HepG2 (cell line): ENCODE results near the gene FRRS1. TPM values are rescaled to one million over a fixed set of nuclear protein-coding genes. Genes with fewer than 3 reads are reported as not detected.

Source experiments
- ATAC-seq: fragments of 200-7000 bp; cut with Tn5 transposase; 3 replicates; pipeline ENCODE4 v1.9.1; 2020; ENCODE audit warnings: mild to moderate bottlenecking, moderate library complexity
- BruUV-seq: library from RNA; stranded (reverse); fragments of 400-500 nt; replicated peaks from 2 replicates; lab custom pipeline; 2021; lab: Mats Ljungman, UMichigan
- CTCF ChIA-PET: fragments of 300-600 bp; formaldehyde crosslinking; extraction: SDS; loops from one replicate; lab custom pipeline; 2021; ENCODE audit warnings: low total read pairs, inconsistent platforms, low intra/inter-chr PET ratio; lab: Yijun Ruan, JAX
- POLR2A ChIA-PET: fragments of 350-600 bp; sonication (Branson Sonifier 250); formaldehyde crosslinking; loops from one replicate; lab custom pipeline; 2020; ENCODE audit warnings: antibody characterized with exemption, inconsistent platforms; lab: Yijun Ruan, JAX
- DNase-seq: peaks from one replicate; pipeline ENCODE4 v3.0.0-alpha.2; 2015; ENCODE audit warnings: low spot score
- FAIRE-seq: peaks from 3 replicates; lab custom pipeline; 2011; peaks lifted over from hg19 to GRCh38; lab: Jason Lieb, UNC
- H2AFZ ChIP-seq: one replicate; pipeline ENCODE4 v1.6.1; 2011; ENCODE audit warnings: low read length, inconsistent platforms
- H3K27ac ChIP-seq: fragments of 300-600 bp; 3 replicates; pipeline ENCODE4 v1.8.0; 2011; ENCODE audit warnings: mixed run types, mild to moderate bottlenecking, mixed read lengths, low read length, inconsistent platforms; ENCODE audit not compliant: insufficient read depth; ENCODE audit errors: extremely low read length
- H3K27me3 ChIP-seq, 2 experiments: fragments of 200-600 bp in 1 of 2; 2 replicates in 1 of 2; 3 replicates in 1 of 2; pipeline versions ENCODE4 v1.6.0 to v1.8.0; 2011; ENCODE audit warnings: low read length in 2 of 2, mild to moderate bottlenecking in 2 of 2, moderate library complexity in 2 of 2, inconsistent platforms in 1 of 2; ENCODE audit not compliant: insufficient read depth in 2 of 2, control insufficient read depth in 1 of 2
- H3K36me3 ChIP-seq, 2 experiments: fragments of 200-600 bp in 1 of 2; replicated peaks in 1 of 2; 2 replicates in 1 of 2; 3 replicates in 1 of 2; pipeline versions ENCODE4 v1.5.1 to v1.8.0; 2011; ENCODE audit warnings: low read length in 2 of 2, inconsistent platforms in 1 of 2; ENCODE audit not compliant: insufficient read depth in 2 of 2, control insufficient read depth in 1 of 2
- H3K4me1 ChIP-seq: 2 replicates; pipeline ENCODE4 v1.5.1; 2012; ENCODE audit warnings: low read length, inconsistent platforms; ENCODE audit not compliant: insufficient read depth
- H3K4me2 ChIP-seq: 2 replicates; pipeline ENCODE4 v1.6.0; 2011; ENCODE audit warnings: low read depth, low read length, inconsistent platforms
- H3K4me3 ChIP-seq, 3 experiments: fragments of 200-600 bp in 1 of 3; sonication (generic), shearing (Covaris generic) in 1 of 3; replicated peaks in 1 of 3; 2 replicates each; pipeline ENCODE4 v1.5.1; 2011 to 2016; ENCODE audit warnings: low read length in 3 of 3, inconsistent platforms in 2 of 3, low read depth in 2 of 3, mild to moderate bottlenecking in 2 of 3, control low read depth in 1 of 3, mixed read lengths in 1 of 3; ENCODE audit not compliant: insufficient read depth in 1 of 3
- H3K79me2 ChIP-seq: one replicate; pipeline ENCODE4 v1.6.1; 2011; ENCODE audit warnings: low read length, inconsistent platforms; ENCODE audit not compliant: insufficient read depth
- H3K9ac ChIP-seq: 2 replicates; pipeline ENCODE4 v1.6.0; 2011; ENCODE audit warnings: mild to moderate bottlenecking, low read depth, low read length, inconsistent platforms; ENCODE audit not compliant: insufficient read depth
- H3K9me3 ChIP-seq: 2 replicates; pipeline ENCODE4 v1.5.1; 2012; ENCODE audit warnings: mild to moderate bottlenecking, low read length
- H4K20me1 ChIP-seq: 2 replicates; pipeline ENCODE4 v1.6.0; 2011; ENCODE audit warnings: inconsistent platforms, mild to moderate bottlenecking, low read length, moderate library complexity; ENCODE audit not compliant: insufficient read depth
- EEA1 ChIP-seq: sonication (generic); formaldehyde crosslinking; IDR thresholded peaks from 2 replicates; pipeline ENCODE4 v1.5.1; 2020; ENCODE audit warnings: mild to moderate bottlenecking, missing genetic modification reagents, borderline replicate concordance
- HIVEP1 ChIP-seq: sonication (generic); formaldehyde crosslinking; IDR thresholded peaks from 2 replicates; pipeline ENCODE4 v1.4.0; 2020; ENCODE audit warnings: mild to moderate bottlenecking, missing genetic modification reagents
- RBM22 ChIP-seq: fragments of 200-400 bp; formaldehyde crosslinking; optimal IDR thresholded peaks from 2 replicates; pipeline ENCODE3; 2017; ENCODE audit warnings: mild to moderate bottlenecking, low read length, moderate library complexity
- REPIN1 ChIP-seq: sonication (generic); formaldehyde crosslinking; IDR thresholded peaks from 2 replicates; pipeline ENCODE4 v1.8.0; 2022; ENCODE audit warnings: missing genetic modification reagents, low read depth, mild to moderate bottlenecking, borderline replicate concordance
- SP5 ChIP-seq: IDR thresholded peaks from 2 replicates; pipeline ENCODE4 v1.6.1; 2016; ENCODE audit warnings: low read depth, borderline replicate concordance
- SPEN ChIP-seq: sonication (generic); formaldehyde crosslinking; IDR thresholded peaks from 2 replicates; pipeline ENCODE4 v1.5.1; 2020; ENCODE audit warnings: low read depth, mild to moderate bottlenecking, missing genetic modification reagents
- TMF1 ChIP-seq: sonication (generic); formaldehyde crosslinking; IDR thresholded peaks from 2 replicates; pipeline ENCODE4 v1.8.1; 2022; ENCODE audit warnings: low read depth, missing genetic modification reagents
- TOPORS ChIP-seq: sonication (generic); formaldehyde crosslinking; IDR thresholded peaks from 2 replicates; pipeline ENCODE4 v1.8.0; 2023; ENCODE audit warnings: mild to moderate bottlenecking, missing genetic modification reagents
- WGBS: methylation state at CpG from one replicate; pipeline ENCODE4 v1.1.6; 2017; ENCODE audit warnings: low lambda C conversion rate; 5-methylcytosine and 5-hydroxymethylcytosine counted together
- in situ Hi-C: cut with HindIII; loops from 2 replicates; pipeline ENCODE4 v1.10.0; 2017; ENCODE audit warnings: low pct_unique_long_range_greater_than_20kb; ENCODE audit not compliant: extremely low pct_ligation_motif_present
- intact Hi-C: fragments of 100-400 bp; cut with micrococcal nuclease; formaldehyde crosslinking; loops from one replicate; pipeline ENCODE4 v1.10.0; 2022; ENCODE audit not compliant: unreplicated experiment
- polyA plus RNA-seq, 8 experiments: library from polyadenylated mRNA; depleted of rRNA in 3 of 8; stranded (reverse) in 7 of 8; unstranded in 1 of 8; fragments of >200 nt; fragmentation: Illumina TruSeq in 4 of 8; extraction: Trizol in 4 of 8; gene quantifications; 2 replicates each; pipeline versions ENCODE4 v1.2.1 to v1.2.3, GENCODE V29; 2011 to 2016; ENCODE audit warnings: low read depth in 4 of 8, missing spikeins in 1 of 8, mixed read lengths in 1 of 8; ENCODE audit not compliant: insufficient read depth in 1 of 8
- total RNA-seq, 5 experiments: library from RNA; depleted of rRNA; stranded (reverse); fragments of >200 nt; fragmentation: Illumina TruSeq; extraction: Trizol; gene quantifications; 2 replicates each; pipeline ENCODE4 v1.2.3, GENCODE V29; 2016; ENCODE audit warnings: low read depth in 1 of 5
- TF ChIP-seq, protein P1 (sequence below): IDR thresholded peaks from 2 replicates; pipeline ENCODE4 v1.6.1; 2018; ENCODE audit warnings: missing genetic modification reagents
- TF ChIP-seq, protein P2 (sequence below): sonication (generic); formaldehyde crosslinking; IDR thresholded peaks from 2 replicates; pipeline ENCODE4 v1.4.0; 2020; ENCODE audit warnings: missing genetic modification reagents, mild to moderate bottlenecking, borderline replicate concordance
- TF ChIP-seq, protein P3 (sequence below), 2 experiments: fragments of 450-650 bp in 1 of 2; sonication (generic) in 1 of 2; formaldehyde crosslinking in 1 of 2; IDR thresholded peaks; 2 replicates each; pipeline versions ENCODE4 v1.6.1 to v1.8.0; 2016 to 2022; ENCODE audit warnings: antibody characterized with exemption in 1 of 2, mild to moderate bottlenecking in 1 of 2, missing genetic modification reagents in 1 of 2

The FRRS1 gene
- total and polyA plus RNA-seq, 2 of the 13 experiments (the other 11 are each of a cell fraction or from before 2014, with no cell fraction given): 22.6 to 23.4 TPM

DNA sequence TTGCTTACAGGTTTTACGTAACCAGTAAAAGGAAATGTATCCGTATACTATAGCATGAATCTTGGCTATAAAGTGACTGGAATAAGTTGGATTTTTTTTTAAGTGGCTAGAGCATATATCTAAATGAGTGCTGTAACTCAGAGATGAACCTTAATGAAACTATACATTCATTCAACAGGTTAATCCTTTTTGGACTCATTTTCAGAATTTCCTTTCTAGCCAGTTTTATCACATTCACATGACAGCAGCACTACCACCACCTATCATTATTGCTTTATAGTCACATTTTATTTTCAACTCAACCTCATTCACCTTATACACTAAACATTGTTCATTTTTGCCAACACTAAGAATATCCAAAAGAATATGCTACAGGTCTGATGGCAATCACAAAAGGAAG is 30.6 kb downstream of the FRRS1 start:
- intact Hi-C loops: no loop called here
- no peak for FAIRE-seq
- TF ChIP-seq, protein P1, sequence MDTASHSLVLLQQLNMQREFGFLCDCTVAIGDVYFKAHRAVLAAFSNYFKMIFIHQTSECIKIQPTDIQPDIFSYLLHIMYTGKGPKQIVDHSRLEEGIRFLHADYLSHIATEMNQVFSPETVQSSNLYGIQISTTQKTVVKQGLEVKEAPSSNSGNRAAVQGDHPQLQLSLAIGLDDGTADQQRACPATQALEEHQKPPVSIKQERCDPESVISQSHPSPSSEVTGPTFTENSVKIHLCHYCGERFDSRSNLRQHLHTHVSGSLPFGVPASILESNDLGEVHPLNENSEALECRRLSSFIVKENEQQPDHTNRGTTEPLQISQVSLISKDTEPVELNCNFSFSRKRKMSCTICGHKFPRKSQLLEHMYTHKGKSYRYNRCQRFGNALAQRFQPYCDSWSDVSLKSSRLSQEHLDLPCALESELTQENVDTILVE (CRISPR knock-in tag): no peak
- no peak for TF ChIP-seq RBM22
- TF ChIP-seq REPIN1: no peak
- TF ChIP-seq TOPORS: no peak
- TF ChIP-seq TMF1 (CRISPR knock-in tag): no peak
- TF ChIP-seq, protein P2, sequence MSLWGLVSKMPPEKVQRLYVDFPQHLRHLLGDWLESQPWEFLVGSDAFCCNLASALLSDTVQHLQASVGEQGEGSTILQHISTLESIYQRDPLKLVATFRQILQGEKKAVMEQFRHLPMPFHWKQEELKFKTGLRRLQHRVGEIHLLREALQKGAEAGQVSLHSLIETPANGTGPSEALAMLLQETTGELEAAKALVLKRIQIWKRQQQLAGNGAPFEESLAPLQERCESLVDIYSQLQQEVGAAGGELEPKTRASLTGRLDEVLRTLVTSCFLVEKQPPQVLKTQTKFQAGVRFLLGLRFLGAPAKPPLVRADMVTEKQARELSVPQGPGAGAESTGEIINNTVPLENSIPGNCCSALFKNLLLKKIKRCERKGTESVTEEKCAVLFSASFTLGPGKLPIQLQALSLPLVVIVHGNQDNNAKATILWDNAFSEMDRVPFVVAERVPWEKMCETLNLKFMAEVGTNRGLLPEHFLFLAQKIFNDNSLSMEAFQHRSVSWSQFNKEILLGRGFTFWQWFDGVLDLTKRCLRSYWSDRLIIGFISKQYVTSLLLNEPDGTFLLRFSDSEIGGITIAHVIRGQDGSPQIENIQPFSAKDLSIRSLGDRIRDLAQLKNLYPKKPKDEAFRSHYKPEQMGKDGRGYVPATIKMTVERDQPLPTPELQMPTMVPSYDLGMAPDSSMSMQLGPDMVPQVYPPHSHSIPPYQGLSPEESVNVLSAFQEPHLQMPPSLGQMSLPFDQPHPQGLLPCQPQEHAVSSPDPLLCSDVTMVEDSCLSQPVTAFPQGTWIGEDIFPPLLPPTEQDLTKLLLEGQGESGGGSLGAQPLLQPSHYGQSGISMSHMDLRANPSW (CRISPR knock-in tag): no peak
- no peak for TF ChIP-seq SP5
- no peak for TF ChIP-seq HIVEP1 (CRISPR knock-in tag)
- TF ChIP-seq EEA1: no peak
- TF ChIP-seq SPEN (CRISPR knock-in tag): no peak
- TF ChIP-seq, protein P3, sequence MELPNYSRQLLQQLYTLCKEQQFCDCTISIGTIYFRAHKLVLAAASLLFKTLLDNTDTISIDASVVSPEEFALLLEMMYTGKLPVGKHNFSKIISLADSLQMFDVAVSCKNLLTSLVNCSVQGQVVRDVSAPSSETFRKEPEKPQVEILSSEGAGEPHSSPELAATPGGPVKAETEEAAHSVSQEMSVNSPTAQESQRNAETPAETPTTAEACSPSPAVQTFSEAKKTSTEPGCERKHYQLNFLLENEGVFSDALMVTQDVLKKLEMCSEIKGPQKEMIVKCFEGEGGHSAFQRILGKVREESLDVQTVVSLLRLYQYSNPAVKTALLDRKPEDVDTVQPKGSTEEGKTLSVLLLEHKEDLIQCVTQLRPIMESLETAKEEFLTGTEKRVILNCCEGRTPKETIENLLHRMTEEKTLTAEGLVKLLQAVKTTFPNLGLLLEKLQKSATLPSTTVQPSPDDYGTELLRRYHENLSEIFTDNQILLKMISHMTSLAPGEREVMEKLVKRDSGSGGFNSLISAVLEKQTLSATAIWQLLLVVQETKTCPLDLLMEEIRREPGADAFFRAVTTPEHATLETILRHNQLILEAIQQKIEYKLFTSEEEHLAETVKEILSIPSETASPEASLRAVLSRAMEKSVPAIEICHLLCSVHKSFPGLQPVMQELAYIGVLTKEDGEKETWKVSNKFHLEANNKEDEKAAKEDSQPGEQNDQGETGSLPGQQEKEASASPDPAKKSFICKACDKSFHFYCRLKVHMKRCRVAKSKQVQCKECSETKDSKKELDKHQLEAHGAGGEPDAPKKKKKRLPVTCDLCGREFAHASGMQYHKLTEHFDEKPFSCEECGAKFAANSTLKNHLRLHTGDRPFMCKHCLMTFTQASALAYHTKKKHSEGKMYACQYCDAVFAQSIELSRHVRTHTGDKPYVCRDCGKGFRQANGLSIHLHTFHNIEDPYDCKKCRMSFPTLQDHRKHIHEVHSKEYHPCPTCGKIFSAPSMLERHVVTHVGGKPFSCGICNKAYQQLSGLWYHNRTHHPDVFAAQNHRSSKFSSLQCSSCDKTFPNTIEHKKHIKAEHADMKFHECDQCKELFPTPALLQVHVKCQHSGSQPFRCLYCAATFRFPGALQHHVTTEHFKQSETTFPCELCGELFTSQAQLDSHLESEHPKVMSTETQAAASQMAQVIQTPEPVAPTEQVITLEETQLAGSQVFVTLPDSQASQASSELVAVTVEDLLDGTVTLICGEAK (IDR thresholded peaks at IDR 0.05): no peak
- TF ChIP-seq, protein P3 (CRISPR knock-in tag; IDR thresholded peaks at IDR 0.05): no peak

More for the DNA sequence above, 30.6 kb downstream of the FRRS1 start:
- 74% methylated on average over 2 of the region's 2 CpGs for WGBS
- no peak overlapping the region for H3K4me3 ChIP-seq
- peaks cover 37% of the 10 kb centered on the region for H3K4me1 ChIP-seq
- ATAC-seq: no peak
- H3K9ac ChIP-seq: no peak overlapping the region
- no peak overlapping the region for H3K27ac ChIP-seq
- no peaks in the 10 kb centered on the region for H3K79me2 ChIP-seq
- DNase-seq: no peak
- H4K20me1 ChIP-seq: no peaks in the 10 kb centered on the region
- ChIA-PET CTCF (no interaction called here), POLR2A (no interaction called here)
- H2AFZ ChIP-seq: no peak overlapping the region
- H3K9me3 ChIP-seq: no peaks in the 10 kb centered on the region
- H3K4me2 ChIP-seq: no peak overlapping the region
- peaks cover 0 to 22% of the 10 kb centered on the region in 2 experiments; a peak in 4 of 5 replicates for H3K36me3 ChIP-seq
- no peaks in the 10 kb centered on the region for H3K27me3 ChIP-seq
- no TSS peak for BruUV-seq
- in situ Hi-C loops: no loop called here
